Colonic mucosa (tissue), 4 donors: ENCODE measurements around the gene EAF2. TPM values are rescaled to one million over a fixed set of nuclear protein-coding genes. Genes with fewer than 3 reads are reported as not detected.

ENCODE experiments used
- DNase-seq: peaks from one replicate; pipeline ENCODE4 v3.0.0-alpha.2; 2020
- H3K27ac ChIP-seq: fragments of 200-600 bp; one replicate; pipeline ENCODE4 v1.8.0; 2021
- H3K27me3 ChIP-seq: fragments of 200-600 bp; one replicate; pipeline ENCODE4 v1.8.0; 2021
- H3K36me3 ChIP-seq: fragments of 200-600 bp; one replicate; pipeline ENCODE4 v1.8.0; 2021
- H3K4me1 ChIP-seq: fragments of 200-600 bp; one replicate; pipeline ENCODE4 v1.8.0; 2021; ENCODE audit warnings: mild to moderate bottlenecking
- H3K4me3 ChIP-seq: fragments of 200-600 bp; one replicate; pipeline ENCODE4 v1.8.0; 2021
- H3K9ac ChIP-seq, 2 donors: one replicate each; pipeline ENCODE4 v1.7.0; 2013; ENCODE audit warnings: control low read depth in 2 of 2, low read depth in 2 of 2, low read length in 2 of 2
- H3K9me3 ChIP-seq: fragments of 200-600 bp; one replicate; pipeline ENCODE4 v1.8.0; 2021
- CTCF ChIP-seq: fragments of 200-600 bp; IDR thresholded peaks from one replicate; pipeline ENCODE4 v1.8.0; 2022; ENCODE audit warnings: antibody characterized with exemption, mild to moderate bottlenecking
- intact Hi-C: fragments of 100-400 bp; cut with DNase I; formaldehyde crosslinking; loops from one replicate; pipeline ENCODE4 v1.14.1; 2022
- total RNA-seq, 2 donors: library from RNA; stranded (reverse); fragmentation: NEBNext Ultra II Directional in 1 of 2; extraction: Animal tissue kit (Norgen Biotek cat#: 25700) in 1 of 2; gene quantifications; one replicate each; pipeline ENCODE4 v1.2.1, GENCODE V29; 2021
- donor health status: healthy.
- donor health status: DM: no; HTN: no; CAD: no.
- donor health status: DM: no; HTN: no; CAD: no.

EAF2 gene
- total RNA-seq, 2 donors from 2014 or later: 4.5 to 6.3 TPM

- DNase-seq: no peak
Measured at GRCh38 chr3:121897296-121897695, 62.3 kb downstream of the EAF2 start.

GRCh38 chr3:121913305-121913990 is 78.4 kb downstream of the EAF2 start:
- no peak overlapping the region for H3K9ac ChIP-seq
- DNase-seq: no peak
- TF ChIP-seq CTCF: no peak
- no peak overlapping the region for H3K4me3 ChIP-seq
- no peaks in the 10 kb centered on the region for H3K36me3 ChIP-seq
- no peaks in the 10 kb centered on the region for H3K27me3 ChIP-seq
- no peak overlapping the region for H3K27ac ChIP-seq
- no peaks in the 10 kb centered on the region for H3K4me1 ChIP-seq
- intact Hi-C loops: no loop called here
- H3K9me3 ChIP-seq: no peaks in the 10 kb centered on the region

More at GRCh38 chr3:121897296-121897695, 62.3 kb downstream of the EAF2 start:
- H3K9ac ChIP-seq: no peak overlapping the region
- no peaks in the 10 kb centered on the region for H3K27me3 ChIP-seq
- H3K27ac ChIP-seq: no peak overlapping the region
- no peaks in the 10 kb centered on the region for H3K4me1 ChIP-seq
- no peaks in the 10 kb centered on the region for H3K9me3 ChIP-seq
- no peak overlapping the region for H3K4me3 ChIP-seq
- intact Hi-C loops: no loop called here
- H3K36me3 ChIP-seq: no peaks in the 10 kb centered on the region
- TF ChIP-seq CTCF: no peak

GRCh38 chr3:121914081-121914998 is 79.3 kb downstream of the EAF2 start:
- no peak for DNase-seq
- Histone ChIP-seq H3K27ac (no peak overlapping the region), H3K4me1 (no peaks in the 10 kb centered on the region), H3K36me3 (no peaks in the 10 kb centered on the region), H3K9ac (no peak overlapping the region), H3K27me3 (no peaks in the 10 kb centered on the region), H3K9me3 (no peaks in the 10 kb centered on the region), H3K4me3 (no peak overlapping the region)
- TF ChIP-seq CTCF: no peak
- intact Hi-C loops: no loop called here

- Histone ChIP-seq H3K9ac (no peak overlapping the region), H3K4me1 (no peaks in the 10 kb centered on the region), H3K36me3 (no peaks in the 10 kb centered on the region), H3K27ac (no peak overlapping the region), H3K27me3 (no peaks in the 10 kb centered on the region), H3K4me3 (no peak overlapping the region), H3K9me3 (no peaks in the 10 kb centered on the region)
- no peak for TF ChIP-seq CTCF
- intact Hi-C loops: no loop called here
- no peak for DNase-seq
Measured at GRCh38 chr3:121916189-121916588, 81.2 kb downstream of the EAF2 start.

GRCh38 chr3:121918779-121919483 is 83.9 kb downstream of the EAF2 start:
- intact Hi-C loops: no loop called here
- no peak for DNase-seq
- no peak overlapping the region for H3K27ac ChIP-seq
- H3K36me3 ChIP-seq: no peaks in the 10 kb centered on the region
- no peaks in the 10 kb centered on the region for H3K27me3 ChIP-seq
- TF ChIP-seq CTCF: no peak
- H3K4me1 ChIP-seq: no peaks in the 10 kb centered on the region
- no peaks in the 10 kb centered on the region for H3K9me3 ChIP-seq
- H3K9ac ChIP-seq: no peak overlapping the region
- H3K4me3 ChIP-seq: no peak overlapping the region
